ENCODE data around the gene GALNT7. TPM values are rescaled to one million over a fixed set of nuclear protein-coding genes. Genes with fewer than 3 reads are reported as not detected.

Gene GALNT7, protein sequence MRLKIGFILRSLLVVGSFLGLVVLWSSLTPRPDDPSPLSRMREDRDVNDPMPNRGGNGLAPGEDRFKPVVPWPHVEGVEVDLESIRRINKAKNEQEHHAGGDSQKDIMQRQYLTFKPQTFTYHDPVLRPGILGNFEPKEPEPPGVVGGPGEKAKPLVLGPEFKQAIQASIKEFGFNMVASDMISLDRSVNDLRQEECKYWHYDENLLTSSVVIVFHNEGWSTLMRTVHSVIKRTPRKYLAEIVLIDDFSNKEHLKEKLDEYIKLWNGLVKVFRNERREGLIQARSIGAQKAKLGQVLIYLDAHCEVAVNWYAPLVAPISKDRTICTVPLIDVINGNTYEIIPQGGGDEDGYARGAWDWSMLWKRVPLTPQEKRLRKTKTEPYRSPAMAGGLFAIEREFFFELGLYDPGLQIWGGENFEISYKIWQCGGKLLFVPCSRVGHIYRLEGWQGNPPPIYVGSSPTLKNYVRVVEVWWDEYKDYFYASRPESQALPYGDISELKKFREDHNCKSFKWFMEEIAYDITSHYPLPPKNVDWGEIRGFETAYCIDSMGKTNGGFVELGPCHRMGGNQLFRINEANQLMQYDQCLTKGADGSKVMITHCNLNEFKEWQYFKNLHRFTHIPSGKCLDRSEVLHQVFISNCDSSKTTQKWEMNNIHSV
- 11.0 and 20.1 TPM in 2 replicates for total RNA-seq

DNA sequence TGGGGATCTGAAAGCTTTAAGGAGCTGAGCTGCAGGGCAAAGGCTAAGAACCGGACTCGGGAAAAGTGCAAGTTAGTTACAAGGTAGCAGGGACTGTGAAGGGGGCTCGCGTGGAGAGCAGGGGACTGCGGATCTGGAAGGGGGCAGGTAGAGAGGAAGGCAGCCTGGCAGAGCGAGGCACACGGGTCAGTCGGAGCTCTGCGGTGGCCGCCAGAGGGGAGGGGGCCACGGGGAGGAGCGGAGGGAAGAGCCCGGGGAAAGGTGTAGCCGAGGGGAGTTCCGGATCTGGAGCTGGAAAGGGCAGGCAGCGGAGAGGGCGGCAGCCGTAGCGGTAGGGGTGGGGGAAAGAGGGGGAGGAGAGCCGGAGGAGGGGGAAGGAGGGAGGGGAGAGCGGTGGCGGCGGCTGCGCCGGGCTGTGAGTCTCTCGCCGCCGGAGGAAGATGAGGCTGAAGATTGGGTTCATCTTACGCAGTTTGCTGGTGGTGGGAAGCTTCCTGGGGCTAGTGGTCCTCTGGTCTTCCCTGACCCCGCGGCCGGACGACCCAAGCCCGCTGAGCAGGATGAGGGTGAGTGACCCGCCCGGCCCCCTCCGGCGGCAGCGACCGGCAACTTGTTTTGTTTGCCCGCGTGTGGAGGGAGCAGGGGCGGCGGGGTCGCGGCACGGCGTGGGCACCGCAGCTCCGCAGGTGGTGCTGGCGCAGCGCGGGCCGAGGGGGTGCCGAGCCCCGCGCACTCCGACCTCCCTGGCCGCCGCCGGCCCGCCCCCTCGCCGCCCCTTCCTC is at the start of gene GALNT7:
TSS of gene GALNT7 (plus strand) at position 416 of the 782 bp plus-strand sequence. CDS start at position 441, 25 bp downstream.

DNA sequence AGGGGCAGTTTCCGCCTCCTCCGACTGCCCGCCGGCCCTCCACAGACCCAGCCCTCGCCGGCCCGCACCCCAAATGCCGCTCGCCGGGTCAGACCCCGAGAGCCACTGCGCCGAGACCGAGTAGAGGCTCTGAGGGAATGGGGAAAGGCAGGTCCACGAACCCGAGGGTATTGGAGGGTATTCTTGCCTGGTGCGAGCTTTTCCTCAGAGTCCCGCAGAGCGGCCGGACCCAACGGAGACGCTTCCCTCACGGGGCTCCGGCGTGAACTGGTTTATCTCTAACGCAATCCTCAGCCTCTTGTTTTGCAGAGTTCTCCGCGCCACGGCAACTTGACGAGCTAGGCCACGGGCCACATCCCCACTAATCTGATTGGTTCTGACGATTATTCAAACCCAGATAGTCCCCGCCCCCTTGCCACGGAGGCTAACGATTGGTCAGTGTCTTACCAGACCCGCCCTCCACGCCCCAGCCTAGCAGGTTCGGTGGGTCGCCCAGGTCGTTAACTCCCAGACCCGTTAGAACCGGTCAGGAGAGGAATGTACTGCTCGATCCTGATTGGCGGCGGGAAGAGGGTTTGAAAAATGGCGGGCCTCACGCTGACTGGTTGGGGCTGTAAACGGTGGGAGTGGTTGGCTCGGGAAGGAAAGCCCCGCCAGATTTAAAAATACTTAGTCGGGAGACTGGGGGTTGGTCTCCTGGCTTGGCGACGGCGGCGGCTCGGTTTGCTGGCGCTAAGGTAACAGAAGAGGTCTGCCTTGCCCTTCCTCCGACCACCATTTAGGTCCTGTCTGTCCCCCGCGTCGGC is 165.7 kb downstream of the GALNT7 start, which contains the start of gene HMGB2:
TSS of gene HMGB2 (minus strand) at position 274 of the 806 bp plus-strand sequence. CDS start 709 bp downstream, outside the sequence.

DNA sequence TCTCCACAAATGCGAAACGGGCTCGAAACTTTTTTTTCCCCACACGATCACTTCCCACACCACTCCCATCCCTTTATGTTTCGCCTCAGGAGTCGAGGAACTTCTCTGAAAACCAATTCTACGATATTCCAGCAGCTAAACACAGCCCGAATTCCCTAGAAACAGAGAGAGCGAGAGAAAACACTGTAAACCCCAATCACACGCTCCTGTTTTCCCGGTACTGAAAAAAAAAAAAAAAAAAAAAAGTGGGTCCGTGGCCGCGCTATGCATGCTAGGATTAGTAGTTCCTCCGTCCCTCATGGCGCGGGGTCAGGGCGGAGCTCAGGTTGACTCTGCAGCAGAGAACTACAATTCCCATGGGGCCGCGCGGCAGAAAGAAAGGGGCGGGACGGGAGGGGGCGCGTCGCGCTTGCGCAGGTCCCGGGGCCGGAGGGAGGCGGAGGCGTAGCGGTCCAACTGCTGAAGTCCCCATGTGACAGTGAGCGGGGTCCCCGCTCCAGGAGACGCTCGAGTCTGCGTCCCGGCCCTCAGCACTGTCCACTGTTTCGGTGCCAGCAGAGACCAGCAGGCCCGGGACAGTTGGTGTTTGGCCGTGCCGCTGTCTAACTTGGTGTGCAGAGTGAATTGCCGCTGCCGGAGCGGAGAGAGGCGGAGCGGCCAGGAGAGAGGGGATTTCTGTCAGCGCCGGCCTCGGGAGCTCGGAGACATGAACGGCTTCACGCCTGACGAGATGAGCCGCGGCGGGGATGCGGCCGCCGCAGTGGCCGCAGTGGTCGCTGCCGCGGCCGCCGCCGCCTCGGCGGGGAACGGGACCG is 202.1 kb downstream of the GALNT7 start, which contains the start of gene SAP30:
TSS of gene SAP30 (plus strand) at position 478 of the 815 bp plus-strand sequence. CDS start at position 707, 229 bp downstream.

Small RNA genes within 50 kb of the gene (small RNA-seq; reads per million reads assigned to genes)
- not detected for gene MIR548T
- not detected for gene RN7SL253P

Other genes starting within 250 kb of the GALNT7 start
- gene HMGB2, start 165.5 kb downstream of the GALNT7 start, total RNA-seq, result 65.4 and 82.9 TPM in 2 replicates
- 18.7 and 23.5 TPM in 2 replicates for gene SAP30, start 202.1 kb downstream of the GALNT7 start, total RNA-seq
- under 0.01 TPM in 1 of 2 replicates, not detected in the other for gene SCRG1, start 230.3 kb downstream of the GALNT7 start, total RNA-seq